GM23338 (cell line): ENCODE data around the gene IDE. TPM values are rescaled to one million over a fixed set of nuclear protein-coding genes. Genes with fewer than 3 reads are reported as not detected.

Experiments used
- ATAC-seq: fragments of 200-7000 bp; cut with Tn5 transposase; 3 replicates; pipeline ENCODE4 v1.9.1; 2020
- DNase-seq: peaks from one replicate; pipeline ENCODE4 v3.0.0-alpha.2; 2015; ENCODE audit warnings: low spot score
- H2AFZ ChIP-seq: fragments of 200-600 bp; sonication (generic); 2 replicates; pipeline ENCODE4 v1.8.0; 2016; ENCODE audit warnings: antibody characterized with exemption, mild to moderate bottlenecking, moderate library complexity
- H3F3A ChIP-seq: fragments of 200-600 bp; sonication (generic); replicated peaks from 2 replicates; pipeline ENCODE4 v1.8.0; 2017; ENCODE audit warnings: antibody characterized with exemption, mixed run types, low read depth
- H3K27ac ChIP-seq: fragments of 200-600 bp; sonication (generic); 2 replicates; pipeline ENCODE4 v1.6.1; 2016; ENCODE audit warnings: low read depth
- H3K27me3 ChIP-seq: fragments of 200-600 bp; sonication (generic); 2 replicates; pipeline ENCODE4 v1.8.0; 2016; ENCODE audit warnings: mild to moderate bottlenecking, mixed run types, moderate library complexity; ENCODE audit not compliant: insufficient read depth
- H3K36me3 ChIP-seq: fragments of 200-600 bp; sonication (generic); 2 replicates; pipeline ENCODE4 v1.8.0; 2016; ENCODE audit warnings: mild to moderate bottlenecking; ENCODE audit not compliant: insufficient read depth
- H3K4me1 ChIP-seq: fragments of 200-600 bp; sonication (generic); 2 replicates; pipeline ENCODE4 v1.8.0; 2016; ENCODE audit warnings: mild to moderate bottlenecking, moderate library complexity; ENCODE audit not compliant: insufficient read depth
- H3K4me2 ChIP-seq: fragments of 200-600 bp; sonication (generic); 2 replicates; pipeline ENCODE4 v1.7.1; 2017; ENCODE audit warnings: mixed run types
- H3K4me3 ChIP-seq: fragments of 200-600 bp; sonication (generic); 2 replicates; pipeline ENCODE4 v1.6.1; 2016; ENCODE audit warnings: mixed run types
- H3K79me2 ChIP-seq: fragments of 200-600 bp; sonication (generic); replicated peaks from 2 replicates; pipeline ENCODE4 v1.8.0; 2017; ENCODE audit warnings: mild to moderate bottlenecking; ENCODE audit not compliant: insufficient read depth
- H3K9me2 ChIP-seq: fragments of 200-600 bp; sonication (generic); 2 replicates; pipeline ENCODE4 v1.8.0; 2017; ENCODE audit not compliant: insufficient read depth
- H4K20me1 ChIP-seq: fragments of 200-600 bp; sonication (generic); replicated peaks from 2 replicates; pipeline ENCODE4 v1.8.0; 2017; ENCODE audit warnings: mild to moderate bottlenecking; ENCODE audit not compliant: insufficient read depth
- H3K27ac Mint-ChIP-seq: 2 replicates; pipeline ENCODE4 v1.8.0; 2020; ENCODE audit warnings: inconsistent platforms, mild to moderate bottlenecking, moderate library complexity, mixed read lengths
- H3K27me3 Mint-ChIP-seq: 3 replicates; pipeline ENCODE4 v1.8.0; 2022; ENCODE audit warnings: low read depth, mild to moderate bottlenecking, moderate library complexity, mixed read lengths, inconsistent platforms; ENCODE audit not compliant: insufficient read depth, poor library complexity
- H3K36me3 Mint-ChIP-seq: 3 replicates; pipeline ENCODE4 v1.8.0; 2021; ENCODE audit warnings: low read depth, mild to moderate bottlenecking, inconsistent platforms, moderate library complexity, mixed read lengths
- H3K4me1 Mint-ChIP-seq: 3 replicates; pipeline ENCODE4 v1.8.0; 2020; ENCODE audit warnings: mild to moderate bottlenecking, inconsistent platforms, mixed read lengths
- H3K4me3 Mint-ChIP-seq: 3 replicates; pipeline ENCODE4 v1.8.0; 2021; ENCODE audit warnings: moderate library complexity, mild to moderate bottlenecking, inconsistent platforms, mixed read lengths
- H3K9me3 Mint-ChIP-seq: 3 replicates; pipeline ENCODE4 v1.8.0; 2020; ENCODE audit warnings: moderate library complexity, mild to moderate bottlenecking, inconsistent platforms, mixed read lengths
- CREB1 ChIP-seq: fragments of 250-450 bp; sonication (Bioruptor Pico); IDR thresholded peaks from 2 replicates; pipeline ENCODE4 v1.5.0; 2020; ENCODE audit warnings: low read depth, mild to moderate bottlenecking, moderate library complexity
- JUNB ChIP-seq: IDR thresholded peaks from one replicate; pipeline ENCODE4 v1.6.1; 2016; ENCODE audit warnings: antibody characterized with exemption; ENCODE audit not compliant: unreplicated experiment
- NANOG ChIP-seq: IDR thresholded peaks from 2 replicates; pipeline ENCODE4 v1.6.1; 2016; ENCODE audit warnings: antibody characterized with exemption, borderline replicate concordance
- STAT1 ChIP-seq: IDR thresholded peaks from one replicate; pipeline ENCODE4 v1.6.1; 2016; ENCODE audit warnings: antibody characterized with exemption; ENCODE audit not compliant: unreplicated experiment
- ZNF331 ChIP-seq: fragments of 250-450 bp; sonication (Bioruptor Pico); IDR thresholded peaks from 2 replicates; pipeline ENCODE4 v1.5.0; 2020; ENCODE audit warnings: low read depth, mild to moderate bottlenecking, moderate library complexity
- polyA plus RNA-seq: library from polyadenylated mRNA; unstranded; fragments of >200 nt; fragmentation: Nextera tagmentation; extraction: Ambion mirVana; gene quantifications from 2 replicates; pipeline ENCODE4 v1.2.1, GENCODE V29; 2016
- total RNA-seq: library from RNA; depleted of rRNA; stranded (reverse); fragments of >200 nt; shearing (Covaris generic); gene quantifications from 2 replicates; pipeline ENCODE4 v1.2.3, GENCODE V29; 2014
- TF ChIP-seq, protein P1 (sequence below): fragments of 250-450 bp; sonication (Bioruptor Pico); IDR thresholded peaks from 2 replicates; pipeline ENCODE4 v1.5.0; 2020; ENCODE audit warnings: mild to moderate bottlenecking, moderate library complexity
- TF ChIP-seq, protein P2 (sequence below): IDR thresholded peaks from one replicate; pipeline ENCODE4 v1.6.1; 2018; ENCODE audit warnings: antibody characterized with exemption; ENCODE audit not compliant: unreplicated experiment
- TF ChIP-seq, protein P3 (sequence below), 2 experiments: fragments of 200-600 bp in 1 of 2; sonication (generic) in 1 of 2; conservative IDR thresholded peaks; 2 replicates each; pipeline versions ENCODE4 v1.5.1 to v1.6.1; 2016 to 2017; ENCODE audit warnings: antibody characterized with exemption in 2 of 2, low read depth in 2 of 2, mild to moderate bottlenecking in 2 of 2, moderate library complexity in 1 of 2
- TF ChIP-seq, protein P4 (sequence below): IDR thresholded peaks from 2 replicates; pipeline ENCODE4 v1.6.1; 2016; ENCODE audit warnings: antibody characterized with exemption

Gene IDE
- total and polyA plus RNA-seq, 2 experiments from 2014 or later, result 12.9 to 36.3 TPM

DNA sequence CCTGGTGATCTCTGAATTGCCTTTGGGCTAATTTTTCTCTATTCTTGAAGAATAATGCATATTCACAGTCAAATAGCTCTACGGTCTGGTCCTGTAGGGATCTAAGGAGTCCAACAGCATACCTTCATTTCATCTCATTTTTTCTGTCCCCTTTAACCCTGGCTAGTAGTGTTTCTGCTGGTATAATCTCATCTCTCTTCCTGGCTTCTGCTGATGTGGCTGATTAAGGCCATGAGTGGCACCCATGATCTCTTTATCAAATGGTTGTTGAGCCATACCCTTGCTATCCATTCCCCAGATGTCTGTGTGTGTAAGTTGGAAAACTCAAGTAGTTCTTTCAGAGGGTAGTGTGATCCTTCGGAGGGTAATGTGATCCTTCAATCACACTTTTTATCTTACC lies 163.4 kb downstream of the IDE start:
- Histone ChIP-seq H3K4me1 (peaks cover 9% of the 10 kb centered on the region; the same call in 1 of the 2 replicates), H3F3A (no peaks in the 10 kb centered on the region), H2AFZ (no peak overlapping the region), H4K20me1 (no peaks in the 10 kb centered on the region), H3K4me3 (no peak overlapping the region), H3K9me2 (no peaks in the 10 kb centered on the region), H3K36me3 (no peaks in the 10 kb centered on the region), H3K79me2 (no peaks in the 10 kb centered on the region), H3K27ac (no peak overlapping the region), H3K27me3 (no peaks in the 10 kb centered on the region), H3K4me2 (no peak overlapping the region)
- Mint-ChIP-seq H3K4me1 (peaks cover 9% of the 10 kb centered on the region), H3K36me3 (no peaks in the 10 kb centered on the region; the same call in 2 of the 3 replicates), H3K9me3 (no peaks in the 10 kb centered on the region), H3K27ac (no peak overlapping the region), H3K4me3 (no peak overlapping the region), H3K27me3 (peaks cover 4% of the 10 kb centered on the region)
- DNase-seq, result no peak
- TF ChIP-seq STAT1, result no peak
- TF ChIP-seq ZNF331 (CRISPR knock-in tag), result no peak
- TF ChIP-seq, protein P1, sequence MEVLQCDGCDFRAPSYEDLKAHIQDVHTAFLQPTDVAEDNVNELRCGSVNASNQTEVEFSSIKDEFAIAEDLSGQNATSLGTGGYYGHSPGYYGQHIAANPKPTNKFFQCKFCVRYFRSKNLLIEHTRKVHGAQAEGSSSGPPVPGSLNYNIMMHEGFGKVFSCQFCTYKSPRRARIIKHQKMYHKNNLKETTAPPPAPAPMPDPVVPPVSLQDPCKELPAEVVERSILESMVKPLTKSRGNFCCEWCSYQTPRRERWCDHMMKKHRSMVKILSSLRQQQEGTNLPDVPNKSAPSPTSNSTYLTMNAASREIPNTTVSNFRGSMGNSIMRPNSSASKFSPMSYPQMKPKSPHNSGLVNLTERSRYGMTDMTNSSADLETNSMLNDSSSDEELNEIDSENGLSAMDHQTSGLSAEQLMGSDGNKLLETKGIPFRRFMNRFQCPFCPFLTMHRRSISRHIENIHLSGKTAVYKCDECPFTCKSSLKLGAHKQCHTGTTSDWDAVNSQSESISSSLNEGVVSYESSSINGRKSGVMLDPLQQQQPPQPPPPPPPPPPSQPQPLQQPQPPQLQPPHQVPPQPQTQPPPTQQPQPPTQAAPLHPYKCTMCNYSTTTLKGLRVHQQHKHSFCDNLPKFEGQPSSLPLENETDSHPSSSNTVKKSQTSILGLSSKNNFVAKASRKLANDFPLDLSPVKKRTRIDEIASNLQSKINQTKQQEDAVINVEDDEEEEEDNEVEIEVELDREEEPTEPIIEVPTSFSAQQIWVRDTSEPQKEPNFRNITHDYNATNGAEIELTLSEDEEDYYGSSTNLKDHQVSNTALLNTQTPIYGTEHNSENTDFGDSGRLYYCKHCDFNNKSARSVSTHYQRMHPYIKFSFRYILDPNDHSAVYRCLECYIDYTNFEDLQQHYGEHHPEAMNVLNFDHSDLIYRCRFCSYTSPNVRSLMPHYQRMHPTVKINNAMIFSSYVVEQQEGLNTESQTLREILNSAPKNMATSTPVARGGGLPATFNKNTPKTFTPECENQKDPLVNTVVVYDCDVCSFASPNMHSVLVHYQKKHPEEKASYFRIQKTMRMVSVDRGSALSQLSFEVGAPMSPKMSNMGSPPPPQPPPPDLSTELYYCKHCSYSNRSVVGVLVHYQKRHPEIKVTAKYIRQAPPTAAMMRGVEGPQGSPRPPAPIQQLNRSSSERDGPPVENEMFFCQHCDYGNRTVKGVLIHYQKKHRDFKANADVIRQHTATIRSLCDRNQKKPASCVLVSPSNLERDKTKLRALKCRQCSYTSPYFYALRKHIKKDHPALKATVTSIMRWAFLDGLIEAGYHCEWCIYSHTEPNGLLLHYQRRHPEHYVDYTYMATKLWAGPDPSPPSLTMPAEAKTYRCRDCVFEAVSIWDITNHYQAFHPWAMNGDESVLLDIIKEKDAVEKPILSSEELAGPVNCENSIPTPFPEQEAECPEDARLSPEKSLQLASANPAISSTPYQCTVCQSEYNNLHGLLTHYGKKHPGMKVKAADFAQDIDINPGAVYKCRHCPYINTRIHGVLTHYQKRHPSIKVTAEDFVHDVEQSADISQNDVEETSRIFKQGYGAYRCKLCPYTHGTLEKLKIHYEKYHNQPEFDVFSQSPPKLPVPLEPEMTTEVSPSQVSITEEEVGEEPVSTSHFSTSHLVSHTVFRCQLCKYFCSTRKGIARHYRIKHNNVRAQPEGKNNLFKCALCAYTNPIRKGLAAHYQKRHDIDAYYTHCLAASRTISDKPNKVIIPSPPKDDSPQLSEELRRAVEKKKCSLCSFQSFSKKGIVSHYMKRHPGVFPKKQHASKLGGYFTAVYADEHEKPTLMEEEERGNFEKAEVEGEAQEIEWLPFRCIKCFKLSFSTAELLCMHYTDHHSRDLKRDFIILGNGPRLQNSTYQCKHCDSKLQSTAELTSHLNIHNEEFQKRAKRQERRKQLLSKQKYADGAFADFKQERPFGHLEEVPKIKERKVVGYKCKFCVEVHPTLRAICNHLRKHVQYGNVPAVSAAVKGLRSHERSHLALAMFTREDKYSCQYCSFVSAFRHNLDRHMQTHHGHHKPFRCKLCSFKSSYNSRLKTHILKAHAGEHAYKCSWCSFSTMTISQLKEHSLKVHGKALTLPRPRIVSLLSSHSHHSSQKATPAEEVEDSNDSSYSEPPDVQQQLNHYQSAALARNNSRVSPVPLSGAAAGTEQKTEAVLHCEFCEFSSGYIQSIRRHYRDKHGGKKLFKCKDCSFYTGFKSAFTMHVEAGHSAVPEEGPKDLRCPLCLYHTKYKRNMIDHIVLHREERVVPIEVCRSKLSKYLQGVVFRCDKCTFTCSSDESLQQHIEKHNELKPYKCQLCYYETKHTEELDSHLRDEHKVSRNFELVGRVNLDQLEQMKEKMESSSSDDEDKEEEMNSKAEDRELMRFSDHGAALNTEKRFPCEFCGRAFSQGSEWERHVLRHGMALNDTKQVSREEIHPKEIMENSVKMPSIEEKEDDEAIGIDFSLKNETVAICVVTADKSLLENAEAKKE, result no peak
- no peak for TF ChIP-seq JUNB
- TF ChIP-seq, protein P2, sequence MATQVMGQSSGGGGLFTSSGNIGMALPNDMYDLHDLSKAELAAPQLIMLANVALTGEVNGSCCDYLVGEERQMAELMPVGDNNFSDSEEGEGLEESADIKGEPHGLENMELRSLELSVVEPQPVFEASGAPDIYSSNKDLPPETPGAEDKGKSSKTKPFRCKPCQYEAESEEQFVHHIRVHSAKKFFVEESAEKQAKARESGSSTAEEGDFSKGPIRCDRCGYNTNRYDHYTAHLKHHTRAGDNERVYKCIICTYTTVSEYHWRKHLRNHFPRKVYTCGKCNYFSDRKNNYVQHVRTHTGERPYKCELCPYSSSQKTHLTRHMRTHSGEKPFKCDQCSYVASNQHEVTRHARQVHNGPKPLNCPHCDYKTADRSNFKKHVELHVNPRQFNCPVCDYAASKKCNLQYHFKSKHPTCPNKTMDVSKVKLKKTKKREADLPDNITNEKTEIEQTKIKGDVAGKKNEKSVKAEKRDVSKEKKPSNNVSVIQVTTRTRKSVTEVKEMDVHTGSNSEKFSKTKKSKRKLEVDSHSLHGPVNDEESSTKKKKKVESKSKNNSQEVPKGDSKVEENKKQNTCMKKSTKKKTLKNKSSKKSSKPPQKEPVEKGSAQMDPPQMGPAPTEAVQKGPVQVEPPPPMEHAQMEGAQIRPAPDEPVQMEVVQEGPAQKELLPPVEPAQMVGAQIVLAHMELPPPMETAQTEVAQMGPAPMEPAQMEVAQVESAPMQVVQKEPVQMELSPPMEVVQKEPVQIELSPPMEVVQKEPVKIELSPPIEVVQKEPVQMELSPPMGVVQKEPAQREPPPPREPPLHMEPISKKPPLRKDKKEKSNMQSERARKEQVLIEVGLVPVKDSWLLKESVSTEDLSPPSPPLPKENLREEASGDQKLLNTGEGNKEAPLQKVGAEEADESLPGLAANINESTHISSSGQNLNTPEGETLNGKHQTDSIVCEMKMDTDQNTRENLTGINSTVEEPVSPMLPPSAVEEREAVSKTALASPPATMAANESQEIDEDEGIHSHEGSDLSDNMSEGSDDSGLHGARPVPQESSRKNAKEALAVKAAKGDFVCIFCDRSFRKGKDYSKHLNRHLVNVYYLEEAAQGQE, result no peak
- TF ChIP-seq, protein P3, sequence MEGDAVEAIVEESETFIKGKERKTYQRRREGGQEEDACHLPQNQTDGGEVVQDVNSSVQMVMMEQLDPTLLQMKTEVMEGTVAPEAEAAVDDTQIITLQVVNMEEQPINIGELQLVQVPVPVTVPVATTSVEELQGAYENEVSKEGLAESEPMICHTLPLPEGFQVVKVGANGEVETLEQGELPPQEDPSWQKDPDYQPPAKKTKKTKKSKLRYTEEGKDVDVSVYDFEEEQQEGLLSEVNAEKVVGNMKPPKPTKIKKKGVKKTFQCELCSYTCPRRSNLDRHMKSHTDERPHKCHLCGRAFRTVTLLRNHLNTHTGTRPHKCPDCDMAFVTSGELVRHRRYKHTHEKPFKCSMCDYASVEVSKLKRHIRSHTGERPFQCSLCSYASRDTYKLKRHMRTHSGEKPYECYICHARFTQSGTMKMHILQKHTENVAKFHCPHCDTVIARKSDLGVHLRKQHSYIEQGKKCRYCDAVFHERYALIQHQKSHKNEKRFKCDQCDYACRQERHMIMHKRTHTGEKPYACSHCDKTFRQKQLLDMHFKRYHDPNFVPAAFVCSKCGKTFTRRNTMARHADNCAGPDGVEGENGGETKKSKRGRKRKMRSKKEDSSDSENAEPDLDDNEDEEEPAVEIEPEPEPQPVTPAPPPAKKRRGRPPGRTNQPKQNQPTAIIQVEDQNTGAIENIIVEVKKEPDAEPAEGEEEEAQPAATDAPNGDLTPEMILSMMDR (conservative IDR thresholded peaks at IDR 0.05; ENCODE audit: low read depth in 2 of 2), result no peak
- no peak for TF ChIP-seq NANOG
- TF ChIP-seq, protein P4, sequence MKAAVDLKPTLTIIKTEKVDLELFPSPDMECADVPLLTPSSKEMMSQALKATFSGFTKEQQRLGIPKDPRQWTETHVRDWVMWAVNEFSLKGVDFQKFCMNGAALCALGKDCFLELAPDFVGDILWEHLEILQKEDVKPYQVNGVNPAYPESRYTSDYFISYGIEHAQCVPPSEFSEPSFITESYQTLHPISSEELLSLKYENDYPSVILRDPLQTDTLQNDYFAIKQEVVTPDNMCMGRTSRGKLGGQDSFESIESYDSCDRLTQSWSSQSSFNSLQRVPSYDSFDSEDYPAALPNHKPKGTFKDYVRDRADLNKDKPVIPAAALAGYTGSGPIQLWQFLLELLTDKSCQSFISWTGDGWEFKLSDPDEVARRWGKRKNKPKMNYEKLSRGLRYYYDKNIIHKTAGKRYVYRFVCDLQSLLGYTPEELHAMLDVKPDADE, result no peak
- no peak for TF ChIP-seq CREB1
- no peak for ATAC-seq
